Measurements from ENCODE around the gene PLEKHD1.
"Not testable (repeated sequence)": the region's sequence is repeated elsewhere in the genome, so short reads cannot be mapped to it uniquely, and the experiment has no call there.

Gene PLEKHD1

GRCh38 chr14:69481815-69482568, 2.5 kb upstream of the PLEKHD1 start:
- no peak for DNase-seq (ENCODE audit: low read depth, low spot score)

GRCh38 chr14:69483765-69484443, 624 bp upstream of the PLEKHD1 start:
- no peak for DNase-seq (ENCODE audit: low read depth, low spot score)

GRCh38 chr14:69485315-69485660, 760 bp downstream of the PLEKHD1 start:
- DNase-seq (ENCODE audit: low read depth, low spot score): no peak

GRCh38 chr14:69485701-69486100, 1.2 kb downstream of the PLEKHD1 start:
- no peak for DNase-seq (ENCODE audit: low read depth, low spot score)

- no peak for DNase-seq (ENCODE audit: low read depth, low spot score)
Measured at GRCh38 chr14:69487226-69487625, 2.7 kb downstream of the PLEKHD1 start.

GRCh38 chr14:69487771-69488170, 3.2 kb downstream of the PLEKHD1 start:
- no peak for DNase-seq (ENCODE audit: low read depth, low spot score)

- DNase-seq (ENCODE audit: low read depth, low spot score): no peak
Measured at GRCh38 chr14:69489495-69489894, 5.0 kb downstream of the PLEKHD1 start.

GRCh38 chr14:69490219-69490918, 5.8 kb downstream of the PLEKHD1 start:
- DNase-seq (ENCODE audit: low read depth, low spot score): no peak

GRCh38 chr14:69491193-69491592, 6.7 kb downstream of the PLEKHD1 start:
- DNase-seq (ENCODE audit: low read depth, low spot score): no peak

- DNase-seq (ENCODE audit: low read depth, low spot score): no peak
Measured at GRCh38 chr14:69493038-69493437, 8.5 kb downstream of the PLEKHD1 start.

- DNase-seq (ENCODE audit: low read depth, low spot score): no peak
Measured at GRCh38 chr14:69493791-69494190, 9.3 kb downstream of the PLEKHD1 start.

- no peak for DNase-seq (ENCODE audit: low read depth, low spot score)
Measured at GRCh38 chr14:69495341-69495921, 10.9 kb downstream of the PLEKHD1 start.

GRCh38 chr14:69497866-69498265, 13.3 kb downstream of the PLEKHD1 start:
- DNase-seq (ENCODE audit: low read depth, low spot score): not testable (repeated sequence)

- DNase-seq (ENCODE audit: low read depth, low spot score): not testable (repeated sequence)
Measured at GRCh38 chr14:69498286-69498685, 13.8 kb downstream of the PLEKHD1 start.

GRCh38 chr14:69499436-69499835, 14.9 kb downstream of the PLEKHD1 start:
- no peak for DNase-seq (ENCODE audit: low read depth, low spot score)

- DNase-seq (ENCODE audit: low read depth, low spot score): no peak
Measured at GRCh38 chr14:69500096-69500495, 15.6 kb downstream of the PLEKHD1 start.

GRCh38 chr14:69500736-69501135, 16.2 kb downstream of the PLEKHD1 start:
- DNase-seq (ENCODE audit: low read depth, low spot score): no peak

GRCh38 chr14:69501423-69501838, 16.9 kb downstream of the PLEKHD1 start:
- no peak for DNase-seq (ENCODE audit: low read depth, low spot score)

- no peak for DNase-seq (ENCODE audit: low read depth, low spot score)
Measured at GRCh38 chr14:69504775-69505174, 20.2 kb downstream of the PLEKHD1 start.

GRCh38 chr14:69505338-69506240, 21.1 kb downstream of the PLEKHD1 start:
- DNase-seq (ENCODE audit: low read depth, low spot score): no peak

GRCh38 chr14:69506241-69506595, 21.7 kb downstream of the PLEKHD1 start:
- no peak for DNase-seq (ENCODE audit: low read depth, low spot score)
